Thyroid gland (tissue), 4 donors: ENCODE results near the gene PLXNB2.

Source experiments
- POLR2A ChIP-seq, 2 donors: fragments of 450-650 bp; IDR thresholded peaks; one replicate each; pipeline ENCODE4 v1.6.1; 2017; ENCODE audit warnings: antibody characterized with exemption in 2 of 2, mild to moderate bottlenecking in 2 of 2, moderate library complexity in 1 of 2
- TF ChIP-seq, protein P1 (sequence below), 6 experiments: fragments of 200-600 bp in 3 of 6; fragments of 450-650 bp in 3 of 6; sonication (generic) in 3 of 6; IDR thresholded peaks; one replicate each; pipeline ENCODE4 v1.5.1; 2016 to 2019; ENCODE audit warnings: antibody characterized with exemption in 6 of 6, mild to moderate bottlenecking in 2 of 6, inconsistent platforms in 1 of 6, moderate library complexity in 1 of 6

DNA sequence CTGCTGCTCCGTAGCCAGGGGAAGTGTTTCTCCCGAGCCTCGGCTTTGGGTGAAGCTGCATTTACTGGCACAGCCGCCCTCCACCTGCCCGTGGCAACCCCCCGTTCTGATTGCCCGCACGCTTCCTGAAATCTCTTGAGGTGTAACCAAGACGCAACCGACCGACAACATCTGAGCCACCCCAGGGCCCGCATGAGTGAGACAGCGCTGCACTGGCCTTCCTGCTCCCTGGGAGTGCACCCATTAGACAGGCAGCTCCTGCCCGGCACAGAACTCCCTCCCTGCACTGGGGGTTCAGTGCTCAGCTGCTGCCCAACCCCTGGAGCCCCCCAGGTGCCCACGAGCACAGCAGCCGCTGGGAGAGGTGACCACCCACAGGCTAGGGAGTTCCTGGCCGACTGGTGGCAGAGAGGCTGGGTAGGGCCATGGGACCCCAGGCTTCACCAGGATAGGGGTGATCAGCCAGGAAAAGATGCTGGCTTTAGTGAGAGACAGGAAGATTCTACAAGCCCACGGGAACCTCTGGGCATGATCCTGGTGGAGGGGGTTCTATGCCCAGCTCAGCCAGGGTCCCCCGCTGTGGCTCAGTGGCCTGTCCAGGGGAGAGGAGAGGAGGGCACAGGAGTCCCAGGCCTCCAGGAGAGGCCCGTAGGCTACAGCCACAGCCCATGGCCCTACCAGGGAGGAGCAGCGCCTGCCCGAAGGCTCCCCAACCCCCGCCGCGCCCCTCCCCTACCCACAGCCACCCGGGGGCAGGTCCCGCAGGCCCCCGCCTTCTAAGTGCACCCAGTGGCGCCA, 14.6 kb downstream of the PLXNB2 start:
- TF ChIP-seq, protein P1, sequence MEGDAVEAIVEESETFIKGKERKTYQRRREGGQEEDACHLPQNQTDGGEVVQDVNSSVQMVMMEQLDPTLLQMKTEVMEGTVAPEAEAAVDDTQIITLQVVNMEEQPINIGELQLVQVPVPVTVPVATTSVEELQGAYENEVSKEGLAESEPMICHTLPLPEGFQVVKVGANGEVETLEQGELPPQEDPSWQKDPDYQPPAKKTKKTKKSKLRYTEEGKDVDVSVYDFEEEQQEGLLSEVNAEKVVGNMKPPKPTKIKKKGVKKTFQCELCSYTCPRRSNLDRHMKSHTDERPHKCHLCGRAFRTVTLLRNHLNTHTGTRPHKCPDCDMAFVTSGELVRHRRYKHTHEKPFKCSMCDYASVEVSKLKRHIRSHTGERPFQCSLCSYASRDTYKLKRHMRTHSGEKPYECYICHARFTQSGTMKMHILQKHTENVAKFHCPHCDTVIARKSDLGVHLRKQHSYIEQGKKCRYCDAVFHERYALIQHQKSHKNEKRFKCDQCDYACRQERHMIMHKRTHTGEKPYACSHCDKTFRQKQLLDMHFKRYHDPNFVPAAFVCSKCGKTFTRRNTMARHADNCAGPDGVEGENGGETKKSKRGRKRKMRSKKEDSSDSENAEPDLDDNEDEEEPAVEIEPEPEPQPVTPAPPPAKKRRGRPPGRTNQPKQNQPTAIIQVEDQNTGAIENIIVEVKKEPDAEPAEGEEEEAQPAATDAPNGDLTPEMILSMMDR (IDR thresholded peaks at IDR 0.05): no peak
- no peak for TF ChIP-seq POLR2A (IDR thresholded peaks at IDR 0.05)
